Right lobe of liver (tissue), 4 donors: ENCODE results near the gene UQCC5.

Experiments used
- CTCF ChIP-seq, 4 donors: fragments of 200-600 bp in 3 of 4; fragments of 450-650 bp in 1 of 4; IDR thresholded peaks; one replicate each; pipeline versions ENCODE4 v1.5.1 to v1.8.0; 2016 to 2022; ENCODE audit warnings: antibody characterized with exemption in 4 of 4, mild to moderate bottlenecking in 2 of 4
- POLR2A ChIP-seq: fragments of 450-650 bp; IDR thresholded peaks from one replicate; pipeline ENCODE4 v1.6.1; 2017; ENCODE audit warnings: antibody characterized with exemption, mild to moderate bottlenecking
- donor health status: DM: no; HTN: no; CAD: no.
- donor health status: DM: no; HTN: no; CAD: no.
- donor health status: DM: no; HTN: yes; CAD: no.

- TF ChIP-seq POLR2A (no peak), CTCF (IDR thresholded peaks at IDR 0.05) (no peak)
These were observed 15.5 kb upstream of the UQCC5 start for GRCh38 chr3:52520716-52521487.
